Measurements from ENCODE around the gene CNTN5. TPM values are rescaled to one million over a fixed set of nuclear protein-coding genes. Genes with fewer than 3 reads are reported as not detected.

CNTN5 gene
- total RNA-seq, 2 experiments from 2014 or later = not detected

GRCh38 chr11:99177446-99177845 is 156.7 kb downstream of the CNTN5 start:
- no peaks in the 10 kb centered on the region for H3K4me1 Mint-ChIP-seq (ENCODE audit: low read depth)
- H3K9me3 Mint-ChIP-seq = peaks cover 4% of the 10 kb centered on the region
- ChIA-PET POLR2A (no interaction called here), CTCF (no interaction called here)
- H3K4me3 Mint-ChIP-seq = no peak overlapping the region
- no peak for TF ChIP-seq CTCF (IDR thresholded peaks at IDR 0.05)
- H3K27ac Mint-ChIP-seq = no peak overlapping the region
- ATAC-seq = no peak
- DNase-seq = no peak
- H3K36me3 Mint-ChIP-seq (ENCODE audit: low read depth) = no peaks in the 10 kb centered on the region
- intact Hi-C loops (cut with micrococcal nuclease) = no loop called here
- no peaks in the 10 kb centered on the region for H3K27me3 Mint-ChIP-seq

GRCh38 chr11:99184146-99184545 is 163.4 kb downstream of the CNTN5 start:
- ChIA-PET POLR2A (no interaction called here), CTCF (no interaction called here)
- H3K27me3 Mint-ChIP-seq = no peaks in the 10 kb centered on the region
- H3K4me3 Mint-ChIP-seq = no peak overlapping the region
- intact Hi-C loops (cut with micrococcal nuclease) = no loop called here
- H3K27ac Mint-ChIP-seq = no peak overlapping the region
- TF ChIP-seq CTCF (IDR thresholded peaks at IDR 0.05) = no peak
- no peak for ATAC-seq
- H3K9me3 Mint-ChIP-seq = peaks cover 3% of the 10 kb centered on the region
- H3K36me3 Mint-ChIP-seq (ENCODE audit: low read depth) = no peaks in the 10 kb centered on the region
- no peaks in the 10 kb centered on the region for H3K4me1 Mint-ChIP-seq (ENCODE audit: low read depth)
- DNase-seq = no peak

- TF ChIP-seq CTCF (IDR thresholded peaks at IDR 0.05) = no peak
- intact Hi-C loops (cut with micrococcal nuclease) = no loop called here
- Mint-ChIP-seq H3K27me3 (no peaks in the 10 kb centered on the region), H3K4me3 (no peak overlapping the region), H3K4me1 (ENCODE audit: low read depth) (no peaks in the 10 kb centered on the region), H3K27ac (no peak overlapping the region), H3K36me3 (ENCODE audit: low read depth) (no peaks in the 10 kb centered on the region), H3K9me3 (peaks cover 5% of the 10 kb centered on the region)
- ChIA-PET POLR2A (no interaction called here), CTCF (no interaction called here)
- DNase-seq (no peak), ATAC-seq (no peak)
These were observed 167.5 kb downstream of the CNTN5 start for GRCh38 chr11:99188221-99188620.

GRCh38 chr11:99192716-99193115 is 172.0 kb downstream of the CNTN5 start:
- no peak for DNase-seq
- Mint-ChIP-seq H3K4me1 (ENCODE audit: low read depth) (no peaks in the 10 kb centered on the region), H3K27ac (no peak overlapping the region), H3K27me3 (no peaks in the 10 kb centered on the region), H3K4me3 (no peak overlapping the region), H3K36me3 (ENCODE audit: low read depth) (no peaks in the 10 kb centered on the region), H3K9me3 (peaks cover 5% of the 10 kb centered on the region)
- intact Hi-C loops (cut with micrococcal nuclease) = no loop called here
- no peak for TF ChIP-seq CTCF (IDR thresholded peaks at IDR 0.05)
- POLR2A ChIA-PET = no interaction called here
- ATAC-seq = no peak
- CTCF ChIA-PET = no interaction called here

GRCh38 chr11:99197477-99197876 is 176.7 kb downstream of the CNTN5 start:
- Mint-ChIP-seq H3K9me3 (peaks cover 1% of the 10 kb centered on the region), H3K36me3 (ENCODE audit: low read depth) (no peaks in the 10 kb centered on the region), H3K27me3 (no peaks in the 10 kb centered on the region), H3K27ac (no peak overlapping the region), H3K4me3 (no peak overlapping the region), H3K4me1 (ENCODE audit: low read depth) (no peaks in the 10 kb centered on the region)
- ChIA-PET CTCF (no interaction called here), POLR2A (no interaction called here)
- intact Hi-C loops (cut with micrococcal nuclease) = no loop called here
- DNase-seq = no peak
- no peak for ATAC-seq
- TF ChIP-seq CTCF (IDR thresholded peaks at IDR 0.05) = no peak

Data from activated CD8-positive, alpha-beta T cell treated with anti-CD3 and anti-CD28 coated beads for 36 hours (primary cell).